Measurements from ENCODE around the gene DYNLT4. TPM values are rescaled to one million over a fixed set of nuclear protein-coding genes. Genes with fewer than 3 reads are reported as not detected.

The DYNLT4 gene
- total and polyA plus RNA-seq, 2 of the 13 experiments (the other 11 are each of a cell fraction or from before 2014, with no cell fraction given) = 0.77 TPM; not detected in 1

DNA sequence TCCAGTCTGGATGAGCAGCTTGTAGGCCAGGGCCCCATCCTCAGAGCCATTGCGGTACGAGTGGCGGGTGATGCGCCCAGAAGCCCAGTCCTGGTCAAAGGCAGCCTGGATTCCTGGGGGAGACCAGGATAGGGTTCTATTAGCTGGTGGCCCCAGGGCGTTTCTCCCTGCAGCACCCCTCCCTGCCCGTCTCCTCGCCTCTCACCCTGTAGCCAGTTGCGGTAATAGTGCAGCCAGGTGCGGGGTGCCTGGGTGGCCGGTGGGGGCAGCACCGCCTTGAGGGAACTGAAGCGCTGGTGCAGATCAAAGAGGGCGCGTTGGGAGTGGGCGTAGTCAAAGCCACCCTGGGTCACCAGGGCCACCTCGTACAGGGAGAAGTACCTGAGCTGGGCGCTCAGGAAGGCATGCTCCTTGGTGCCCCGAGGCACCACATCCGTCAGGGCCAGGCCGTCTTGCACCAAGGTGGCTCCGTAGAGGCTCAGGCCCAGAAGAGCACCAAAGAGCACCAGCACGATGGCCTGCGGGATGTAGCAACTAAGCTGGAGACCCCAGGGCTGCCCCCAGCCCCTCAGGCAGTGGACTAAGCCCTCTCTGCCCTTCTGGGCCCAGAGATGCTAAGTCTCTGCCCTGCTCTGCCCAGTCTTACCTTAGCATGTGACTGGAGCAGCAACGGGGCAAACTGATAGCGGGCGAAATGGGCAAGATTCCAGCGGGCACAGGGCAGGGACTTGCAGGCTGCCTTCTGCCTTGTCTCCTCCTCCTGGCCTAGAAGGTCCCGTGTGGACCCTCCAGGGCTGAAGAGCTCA lies 20.2 kb upstream of the DYNLT4 start (continued):
- TF ChIP-seq, protein P1, sequence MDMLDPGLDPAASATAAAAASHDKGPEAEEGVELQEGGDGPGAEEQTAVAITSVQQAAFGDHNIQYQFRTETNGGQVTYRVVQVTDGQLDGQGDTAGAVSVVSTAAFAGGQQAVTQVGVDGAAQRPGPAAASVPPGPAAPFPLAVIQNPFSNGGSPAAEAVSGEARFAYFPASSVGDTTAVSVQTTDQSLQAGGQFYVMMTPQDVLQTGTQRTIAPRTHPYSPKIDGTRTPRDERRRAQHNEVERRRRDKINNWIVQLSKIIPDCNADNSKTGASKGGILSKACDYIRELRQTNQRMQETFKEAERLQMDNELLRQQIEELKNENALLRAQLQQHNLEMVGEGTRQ (IDR thresholded peaks at IDR 0.05; ENCODE audit: low read depth, low read length) = no peak
- TF ChIP-seq, protein P1 (CRISPR knock-in tag; IDR thresholded peaks at IDR 0.05; ENCODE audit: borderline replicate concordance) = no peak
- TF ChIP-seq ATF7 (IDR thresholded peaks at IDR 0.05) = no peak
- no peak for TF ChIP-seq ATF7 (CRISPR knock-in tag; IDR thresholded peaks at IDR 0.05)
- no peak for TF ChIP-seq ZNF235 (CRISPR knock-in tag; IDR thresholded peaks at IDR 0.05; ENCODE audit: borderline replicate concordance)
- no peak for TF ChIP-seq NFE2L1 (CRISPR knock-in tag; IDR thresholded peaks at IDR 0.05; ENCODE audit: borderline replicate concordance)
- TF ChIP-seq, protein P2, sequence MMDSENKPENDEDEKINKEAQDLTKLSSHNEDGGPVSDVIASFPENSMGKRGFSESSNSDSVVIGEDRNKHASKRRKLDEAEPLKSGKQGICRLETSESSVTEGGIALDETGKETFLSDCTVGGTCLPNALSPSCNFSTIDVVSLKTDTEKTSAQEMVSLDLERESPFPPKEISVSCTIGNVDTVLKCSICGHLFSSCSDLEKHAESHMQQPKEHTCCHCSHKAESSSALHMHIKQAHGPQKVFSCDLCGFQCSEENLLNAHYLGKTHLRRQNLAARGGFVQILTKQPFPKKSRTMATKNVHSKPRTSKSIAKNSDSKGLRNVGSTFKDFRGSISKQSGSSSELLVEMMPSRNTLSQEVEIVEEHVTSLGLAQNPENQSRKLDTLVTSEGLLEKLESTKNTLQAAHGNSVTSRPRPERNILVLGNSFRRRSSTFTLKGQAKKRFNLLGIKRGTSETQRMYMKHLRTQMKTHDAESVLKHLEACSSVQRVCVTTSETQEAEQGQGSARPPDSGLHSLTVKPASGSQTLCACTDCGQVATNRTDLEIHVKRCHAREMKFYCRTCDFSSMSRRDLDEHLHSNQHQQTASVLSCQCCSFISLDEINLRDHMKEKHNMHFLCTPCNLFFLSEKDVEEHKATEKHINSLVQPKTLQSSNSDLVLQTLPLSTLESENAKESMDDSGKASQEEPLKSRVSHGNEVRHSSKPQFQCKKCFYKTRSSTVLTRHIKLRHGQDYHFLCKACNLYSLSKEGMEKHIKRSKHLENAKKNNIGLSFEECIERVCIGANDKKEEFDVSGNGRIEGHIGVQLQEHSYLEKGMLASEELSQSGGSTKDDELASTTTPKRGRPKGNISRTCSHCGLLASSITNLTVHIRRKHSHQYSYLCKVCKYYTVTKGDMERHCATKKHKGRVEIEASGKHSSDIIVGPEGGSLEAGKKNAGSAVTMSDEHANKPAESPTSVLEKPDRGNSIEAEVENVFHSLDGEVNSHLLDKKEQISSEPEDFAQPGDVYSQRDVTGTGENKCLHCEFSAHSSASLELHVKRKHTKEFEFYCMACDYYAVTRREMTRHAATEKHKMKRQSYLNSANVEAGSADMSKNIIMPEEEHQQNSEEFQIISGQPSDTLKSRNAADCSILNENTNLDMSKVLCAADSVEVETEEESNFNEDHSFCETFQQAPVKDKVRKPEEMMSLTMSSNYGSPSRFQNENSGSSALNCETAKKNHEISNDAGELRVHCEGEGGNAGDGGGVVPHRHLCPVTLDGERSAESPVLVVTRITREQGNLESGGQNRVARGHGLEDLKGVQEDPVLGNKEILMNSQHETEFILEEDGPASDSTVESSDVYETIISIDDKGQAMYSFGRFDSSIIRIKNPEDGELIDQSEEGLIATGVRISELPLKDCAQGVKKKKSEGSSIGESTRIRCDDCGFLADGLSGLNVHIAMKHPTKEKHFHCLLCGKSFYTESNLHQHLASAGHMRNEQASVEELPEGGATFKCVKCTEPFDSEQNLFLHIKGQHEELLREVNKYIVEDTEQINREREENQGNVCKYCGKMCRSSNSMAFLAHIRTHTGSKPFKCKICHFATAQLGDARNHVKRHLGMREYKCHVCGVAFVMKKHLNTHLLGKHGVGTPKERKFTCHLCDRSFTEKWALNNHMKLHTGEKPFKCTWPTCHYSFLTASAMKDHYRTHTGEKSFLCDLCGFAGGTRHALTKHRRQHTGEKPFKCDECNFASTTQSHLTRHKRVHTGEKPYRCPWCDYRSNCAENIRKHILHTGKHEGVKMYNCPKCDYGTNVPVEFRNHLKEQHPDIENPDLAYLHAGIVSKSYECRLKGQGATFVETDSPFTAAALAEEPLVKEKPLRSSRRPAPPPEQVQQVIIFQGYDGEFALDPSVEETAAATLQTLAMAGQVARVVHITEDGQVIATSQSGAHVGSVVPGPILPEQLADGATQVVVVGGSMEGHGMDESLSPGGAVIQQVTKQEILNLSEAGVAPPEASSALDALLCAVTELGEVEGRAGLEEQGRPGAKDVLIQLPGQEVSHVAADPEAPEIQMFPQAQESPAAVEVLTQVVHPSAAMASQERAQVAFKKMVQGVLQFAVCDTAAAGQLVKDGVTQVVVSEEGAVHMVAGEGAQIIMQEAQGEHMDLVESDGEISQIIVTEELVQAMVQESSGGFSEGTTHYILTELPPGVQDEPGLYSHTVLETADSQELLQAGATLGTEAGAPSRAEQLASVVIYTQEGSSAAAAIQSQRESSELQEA (CRISPR knock-in tag; IDR thresholded peaks at IDR 0.05; ENCODE audit: not compliant biosample characterization) = no peak
- TF ChIP-seq KMT2A (CRISPR knock-in tag; IDR thresholded peaks at IDR 0.05) = no peak
- no peak for TF ChIP-seq ZNF510 (CRISPR knock-in tag; IDR thresholded peaks at IDR 0.05; ENCODE audit: low read depth)
- TF ChIP-seq CCDC6 (CRISPR knock-in tag; IDR thresholded peaks at IDR 0.05) = no peak
- peak; percentile 45; the same call in 1 of the 2 replicates for TF ChIP-seq MYC (CRISPR knock-in tag; IDR thresholded peaks at IDR 0.05; ENCODE audit: borderline replicate concordance)
- TF ChIP-seq ZNF577 (CRISPR knock-in tag; IDR thresholded peaks at IDR 0.05; ENCODE audit: borderline replicate concordance, low read depth) = no peak
- TF ChIP-seq MED8 (CRISPR knock-in tag; IDR thresholded peaks at IDR 0.05; ENCODE audit: insufficient replicate concordance) = peak; percentile 72
- TF ChIP-seq FOSL2 (CRISPR knock-in tag; IDR thresholded peaks at IDR 0.05) = no peak
- TF ChIP-seq SALL2 (CRISPR knock-in tag; IDR thresholded peaks at IDR 0.05) = no peak
- TF ChIP-seq NFIC (IDR thresholded peaks at IDR 0.05; ENCODE audit: low read length) = no peak
- no peak for TF ChIP-seq MAFF (IDR thresholded peaks at IDR 0.05; ENCODE audit: low read depth, low read length)
- TF ChIP-seq RFXAP (CRISPR knock-in tag; IDR thresholded peaks at IDR 0.05; ENCODE audit: borderline replicate concordance) = no peak
- no peak for TF ChIP-seq TSC22D2 (CRISPR knock-in tag; IDR thresholded peaks at IDR 0.05; ENCODE audit: borderline replicate concordance)
- TF ChIP-seq ZNF232 (CRISPR knock-in tag; IDR thresholded peaks at IDR 0.05; ENCODE audit: borderline replicate concordance) = no peak
